Colonic mucosa (tissue), 4 donors: Measurements from ENCODE around the gene FCHO2. TPM values are rescaled to one million over a fixed set of nuclear protein-coding genes. Genes with fewer than 3 reads are reported as not detected.

Experiments used
- DNase-seq: peaks from one replicate; pipeline ENCODE4 v3.0.0-alpha.2; 2020
- H3K27ac ChIP-seq: fragments of 200-600 bp; one replicate; pipeline ENCODE4 v1.8.0; 2021
- H3K27me3 ChIP-seq: fragments of 200-600 bp; one replicate; pipeline ENCODE4 v1.8.0; 2021
- H3K36me3 ChIP-seq: fragments of 200-600 bp; one replicate; pipeline ENCODE4 v1.8.0; 2021
- H3K4me1 ChIP-seq: fragments of 200-600 bp; one replicate; pipeline ENCODE4 v1.8.0; 2021; ENCODE audit warnings: mild to moderate bottlenecking
- H3K4me3 ChIP-seq: fragments of 200-600 bp; one replicate; pipeline ENCODE4 v1.8.0; 2021
- H3K9ac ChIP-seq, 2 donors: one replicate each; pipeline ENCODE4 v1.7.0; 2013; ENCODE audit warnings: control low read depth in 2 of 2, low read depth in 2 of 2, low read length in 2 of 2
- H3K9me3 ChIP-seq: fragments of 200-600 bp; one replicate; pipeline ENCODE4 v1.8.0; 2021
- CTCF ChIP-seq: fragments of 200-600 bp; IDR thresholded peaks from one replicate; pipeline ENCODE4 v1.8.0; 2022; ENCODE audit warnings: antibody characterized with exemption, mild to moderate bottlenecking
- intact Hi-C: fragments of 100-400 bp; cut with DNase I; formaldehyde crosslinking; loops from one replicate; pipeline ENCODE4 v1.14.1; 2022
- total RNA-seq, 2 donors: library from RNA; stranded (reverse); fragmentation: NEBNext Ultra II Directional in 1 of 2; extraction: Animal tissue kit (Norgen Biotek cat#: 25700) in 1 of 2; gene quantifications; one replicate each; pipeline ENCODE4 v1.2.1, GENCODE V29; 2021
- donor health status: healthy.
- donor health status: DM: no; HTN: no; CAD: no.
- donor health status: DM: no; HTN: no; CAD: no.

The FCHO2 gene
- total RNA-seq, 2 donors from 2014 or later = 30.9 to 56.5 TPM

DNA sequence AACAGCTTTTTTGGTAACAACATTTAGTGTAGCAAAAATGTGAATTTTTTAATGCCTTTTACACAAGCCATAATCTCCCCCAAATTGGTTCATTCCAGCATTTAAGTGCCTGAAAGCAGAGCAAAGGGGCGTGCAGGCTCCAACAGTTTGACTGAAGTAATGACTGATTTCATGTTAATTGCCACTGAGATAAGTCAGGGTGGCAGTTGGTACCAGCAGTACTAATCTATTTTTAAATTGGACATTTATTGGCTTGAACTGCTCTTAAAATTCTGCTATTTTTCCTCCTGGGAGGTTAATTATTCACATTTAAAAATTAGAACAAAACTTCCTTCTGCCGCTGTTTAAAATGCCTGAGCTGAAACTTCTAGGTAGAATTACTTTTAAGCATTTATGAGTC lies 176.9 kb downstream of the FCHO2 start:
- no peak for TF ChIP-seq CTCF

DNA sequence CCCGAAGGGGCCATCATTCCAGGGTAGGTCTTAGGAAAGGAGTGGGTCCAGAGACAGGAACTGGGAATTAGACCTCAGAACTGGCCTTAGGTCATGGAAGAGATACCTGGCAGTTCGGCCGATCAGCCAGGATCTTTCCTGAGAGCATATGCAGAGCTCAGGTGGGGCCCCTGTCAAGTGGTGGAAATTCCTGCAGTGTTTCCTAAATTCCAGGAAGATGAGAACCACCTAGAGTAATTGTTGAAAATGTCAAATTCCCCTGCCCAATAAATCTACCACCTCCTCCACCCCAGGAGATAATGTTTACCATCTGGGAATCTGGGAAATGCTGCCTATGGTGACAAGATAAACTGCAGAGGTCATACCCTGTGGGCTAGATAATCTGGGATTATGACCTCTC lies 179.2 kb downstream of the FCHO2 start:
- TF ChIP-seq CTCF = no peak
- Histone ChIP-seq H3K9ac (no peak overlapping the region), H3K4me1 (no peaks in the 10 kb centered on the region), H3K27ac (no peak overlapping the region), H3K9me3 (no peaks in the 10 kb centered on the region), H3K4me3 (no peak overlapping the region), H3K27me3 (no peaks in the 10 kb centered on the region), H3K36me3 (no peaks in the 10 kb centered on the region)
- DNase-seq = no peak
- intact Hi-C loops = no loop called here

More for the DNA sequence above, 176.9 kb downstream of the FCHO2 start:
- Histone ChIP-seq H3K27me3 (no peaks in the 10 kb centered on the region), H3K9ac (no peak overlapping the region), H3K4me3 (no peak overlapping the region), H3K27ac (no peak overlapping the region), H3K36me3 (no peaks in the 10 kb centered on the region), H3K9me3 (no peaks in the 10 kb centered on the region), H3K4me1 (no peaks in the 10 kb centered on the region)
- intact Hi-C loops = no loop called here
- DNase-seq = peak; percentile 14

DNA sequence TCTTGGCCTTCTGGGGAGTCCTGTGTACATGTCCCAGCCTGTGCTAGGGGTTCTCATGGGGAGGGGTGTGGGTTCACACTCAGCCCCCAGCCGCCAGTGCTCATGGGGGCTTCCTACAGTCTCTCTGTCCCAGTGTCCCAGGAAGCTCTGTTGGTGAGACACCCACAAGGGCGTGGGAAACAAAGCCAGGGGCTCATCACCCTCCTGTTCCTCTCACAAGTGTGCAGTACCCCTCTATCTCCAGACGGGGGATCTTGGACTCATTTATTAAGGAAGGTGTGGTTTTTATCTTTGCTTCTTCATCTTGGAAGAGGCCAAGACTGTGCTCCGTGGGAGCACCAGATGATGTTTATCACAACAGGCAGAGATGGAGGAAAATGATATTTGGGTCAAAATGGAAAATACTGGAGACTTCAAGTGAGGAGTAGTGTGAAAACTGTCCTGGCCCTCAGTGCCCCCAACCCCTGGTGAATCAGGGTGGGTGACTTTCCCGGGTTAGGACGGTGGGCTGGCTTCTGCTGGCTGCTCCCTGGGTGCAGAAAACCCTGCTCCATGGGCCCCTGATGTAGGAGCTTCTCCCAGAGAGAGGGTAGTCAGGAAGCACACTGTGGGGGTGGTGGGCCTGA lies 179.7 kb downstream of the FCHO2 start:
- H3K9me3 ChIP-seq = no peaks in the 10 kb centered on the region
- H3K27me3 ChIP-seq = no peaks in the 10 kb centered on the region
- no peak for DNase-seq
- intact Hi-C loops = no loop called here
- peak; percentile 23 for TF ChIP-seq CTCF
- H3K4me3 ChIP-seq = no peak overlapping the region
- H3K4me1 ChIP-seq = no peaks in the 10 kb centered on the region
- no peak overlapping the region for H3K9ac ChIP-seq
- no peak overlapping the region for H3K27ac ChIP-seq
- H3K36me3 ChIP-seq = no peaks in the 10 kb centered on the region

GRCh38 chr5:73136055-73136562 lies 180.3 kb downstream of the FCHO2 start:
- no peaks in the 10 kb centered on the region for H3K9me3 ChIP-seq
- no peak overlapping the region for H3K9ac ChIP-seq
- no peak overlapping the region for H3K27ac ChIP-seq
- H3K27me3 ChIP-seq = no peaks in the 10 kb centered on the region
- H3K36me3 ChIP-seq = no peaks in the 10 kb centered on the region
- H3K4me1 ChIP-seq = no peaks in the 10 kb centered on the region
- intact Hi-C loops = no loop called here
- H3K4me3 ChIP-seq = no peak overlapping the region
- DNase-seq = no peak
- TF ChIP-seq CTCF = no peak

DNA sequence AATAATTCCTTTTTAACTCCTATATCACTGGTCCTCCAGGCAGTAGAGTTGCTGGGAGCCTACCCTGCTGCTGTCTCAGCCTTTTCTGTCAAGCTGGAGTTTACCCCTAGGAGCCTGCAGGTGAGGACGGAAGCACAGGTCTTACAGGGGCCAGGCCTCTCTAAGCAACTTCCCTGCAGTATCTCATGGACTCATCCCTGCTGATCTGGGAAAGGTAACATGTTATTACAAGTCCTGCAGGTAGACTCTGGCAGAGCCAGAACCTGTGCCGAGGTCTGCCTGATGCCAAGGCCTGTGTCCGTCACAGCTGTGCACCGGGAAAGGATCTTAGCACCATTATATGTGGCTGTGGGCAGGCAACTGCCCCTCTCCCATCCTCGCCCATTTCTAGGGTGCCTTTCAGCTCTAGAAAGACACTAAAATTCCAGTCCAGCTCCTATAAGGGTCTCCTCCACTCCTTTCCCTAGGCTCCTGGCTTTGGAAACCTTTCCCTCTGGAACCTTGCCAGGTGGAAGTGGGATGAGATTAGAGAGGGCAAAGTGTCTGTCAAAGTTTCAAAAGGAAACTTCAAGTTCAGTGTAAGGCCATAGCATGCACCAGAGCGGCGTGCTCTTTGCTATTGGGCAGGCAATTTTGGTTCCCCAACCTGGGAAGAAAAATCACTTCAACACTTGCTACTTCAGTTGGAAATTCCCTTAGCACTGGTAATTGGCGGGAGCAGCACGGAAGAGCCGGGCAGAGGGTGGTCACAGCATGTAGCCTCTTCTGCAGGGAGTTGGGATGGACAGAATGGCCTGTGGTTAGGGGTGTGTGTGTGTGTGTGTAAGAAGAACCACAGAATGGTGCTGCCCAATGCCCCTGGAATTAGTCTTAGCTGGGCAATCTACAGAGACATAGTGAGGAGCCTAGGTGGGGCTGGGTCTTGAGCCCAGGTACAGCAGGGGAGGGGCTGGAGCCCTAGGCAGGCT lies 182.0 kb downstream of the FCHO2 start:
- Histone ChIP-seq H3K36me3 (no peaks in the 10 kb centered on the region), H3K9me3 (no peaks in the 10 kb centered on the region), H3K27me3 (no peaks in the 10 kb centered on the region), H3K4me1 (no peaks in the 10 kb centered on the region), H3K27ac (no peak overlapping the region), H3K9ac (no peak overlapping the region), H3K4me3 (no peak overlapping the region)
- TF ChIP-seq CTCF = no peak
- intact Hi-C loops = no loop called here
- DNase-seq = no peak
